ENCODE results near the gene OTOA.
"Not testable (repeated sequence)": the region's sequence is repeated elsewhere in the genome, so short reads cannot be mapped to it uniquely, and the experiment has no call there.

Gene OTOA

DNA sequence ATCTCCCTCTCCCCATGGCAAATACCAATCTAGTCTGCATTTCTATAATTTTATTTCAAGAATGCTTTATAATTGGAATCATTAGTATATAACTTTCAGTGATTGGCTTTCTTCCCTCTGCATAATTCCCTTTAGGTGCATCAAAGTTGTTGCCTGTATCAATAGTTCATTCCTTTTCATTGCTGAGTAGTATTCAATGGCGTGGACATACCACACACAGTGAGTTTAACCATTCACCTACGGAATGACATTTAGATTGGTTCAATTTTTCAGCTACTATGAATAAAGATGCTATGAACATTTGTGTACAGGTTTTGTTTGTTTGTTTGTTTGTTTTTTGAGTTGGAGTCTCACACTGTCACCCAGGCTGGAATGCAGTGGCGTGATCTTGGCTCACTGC is 9.7 kb downstream of the OTOA start:
- no peak for DNase-seq

DNA sequence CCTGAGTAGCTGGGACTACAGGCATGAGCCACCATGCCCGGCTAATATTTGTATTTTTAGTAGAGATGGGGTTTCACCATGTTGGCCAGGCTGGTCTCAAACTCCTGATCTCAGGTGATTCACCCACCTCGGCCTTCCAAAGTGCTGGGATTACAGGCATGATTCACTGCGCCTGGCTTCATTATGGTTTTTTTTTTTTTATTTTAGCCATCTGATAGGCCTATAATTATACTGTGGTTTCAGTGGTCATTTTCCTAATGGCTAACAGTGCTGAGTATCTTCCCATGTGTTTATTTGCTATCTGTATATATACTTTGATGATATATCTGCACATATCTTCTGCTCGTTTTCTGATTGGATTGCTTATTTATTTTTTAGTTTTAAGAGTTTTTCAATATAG is 10.7 kb downstream of the OTOA start:
- not testable (repeated sequence) for DNase-seq

DNA sequence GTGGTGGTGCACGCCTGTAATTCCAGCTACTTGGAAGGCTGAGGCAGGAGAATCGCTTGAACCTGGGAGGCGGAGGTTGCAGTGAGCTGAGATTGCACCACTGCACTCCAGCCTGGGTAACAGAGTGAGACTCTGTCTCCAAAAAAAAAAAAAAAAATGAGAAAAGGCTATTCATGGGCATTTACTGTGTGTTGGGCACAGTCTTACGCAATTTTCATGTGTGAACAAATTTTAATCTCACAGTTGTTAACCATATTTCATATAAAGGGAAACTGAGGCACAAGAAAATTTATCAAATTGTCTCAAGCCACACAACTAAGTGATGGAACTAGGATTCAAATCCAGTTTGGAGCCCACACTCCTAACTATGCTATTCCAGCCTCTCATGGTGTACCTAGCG is 16.9 kb downstream of the OTOA start:
- DNase-seq, result not testable (repeated sequence)

DNA sequence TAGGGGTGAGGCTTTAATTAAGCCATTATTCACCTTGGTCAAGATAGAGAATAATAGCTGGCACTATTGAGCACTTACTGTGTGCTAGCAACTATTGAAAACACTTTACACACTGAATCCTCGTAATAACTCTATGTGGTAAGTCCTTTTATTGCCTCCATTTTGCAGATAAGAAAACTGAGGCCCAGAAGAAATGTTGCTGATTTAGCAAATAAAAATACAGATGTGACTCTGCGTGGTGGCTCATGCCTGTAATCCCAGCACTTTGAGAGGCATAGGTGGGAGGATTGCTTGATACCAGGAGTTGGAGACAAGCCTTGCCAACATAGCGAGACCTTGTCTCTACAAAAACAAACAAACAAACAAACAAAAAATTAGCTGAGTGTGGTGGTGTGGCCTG is 19.4 kb downstream of the OTOA start:
- no peak for DNase-seq

DNA sequence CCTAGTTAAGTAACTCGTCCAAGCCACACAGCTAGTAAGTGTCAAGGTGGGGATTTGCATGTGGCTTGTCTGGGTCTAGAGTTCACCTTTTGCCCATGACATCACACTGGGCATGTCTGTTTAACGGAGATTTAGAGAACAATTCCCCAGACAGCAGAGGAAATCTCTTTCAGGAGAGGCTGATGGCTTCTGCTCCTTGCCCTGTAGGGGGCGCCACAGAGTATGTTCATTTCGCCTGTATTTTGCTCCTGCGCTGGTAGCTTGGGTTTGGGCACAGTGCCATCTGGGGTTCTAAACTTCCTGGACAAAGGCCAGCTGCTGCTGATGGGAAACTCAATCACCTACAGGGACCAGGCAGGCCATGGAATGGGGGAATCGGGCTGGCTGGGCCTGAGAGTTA is 20.4 kb downstream of the OTOA start:
- DNase-seq, result peak in 1 of 56 donors; percentile 26

DNA sequence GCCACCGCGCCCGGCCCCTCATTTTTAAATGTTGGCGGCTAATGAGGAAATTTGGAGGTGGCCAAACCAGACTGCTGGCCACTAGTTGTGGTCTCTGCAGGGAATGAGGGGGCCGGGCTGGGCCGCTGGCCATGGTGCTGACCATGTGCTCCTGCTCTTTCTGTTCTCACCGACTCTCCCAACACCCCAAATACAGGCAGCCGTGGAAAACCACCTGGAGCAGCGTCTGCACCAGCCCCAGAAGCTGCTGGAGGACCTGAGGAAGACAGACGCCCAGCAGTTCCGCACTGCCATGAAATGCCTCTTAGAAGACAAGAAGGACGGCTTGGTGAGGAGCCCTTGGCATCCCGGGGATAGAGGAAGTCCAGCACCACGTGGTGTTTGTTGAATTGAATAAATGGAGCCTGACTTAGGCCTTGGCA is 21.3 kb downstream of the OTOA start:
- DNase-seq, result no peak

DNA sequence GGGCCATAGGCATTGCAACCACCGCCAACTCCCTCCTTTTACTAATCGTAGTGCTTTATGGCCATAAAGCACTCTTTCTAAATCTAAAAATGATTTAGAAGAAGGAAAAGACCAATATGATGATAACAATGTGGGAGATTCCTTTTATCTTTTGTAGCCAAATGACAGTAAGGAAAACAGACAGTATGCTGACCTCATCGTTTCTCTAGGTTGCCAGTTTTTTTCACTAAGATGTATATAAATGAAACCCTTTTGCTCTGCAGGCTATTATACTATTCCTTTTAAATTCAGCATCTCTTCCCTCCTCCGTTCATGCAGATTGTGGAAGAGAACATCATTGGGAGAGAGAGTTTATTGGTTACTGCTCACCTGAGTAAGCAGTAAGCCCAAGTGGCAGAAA is 25.3 kb downstream of the OTOA start:
- no peak for DNase-seq

DNA sequence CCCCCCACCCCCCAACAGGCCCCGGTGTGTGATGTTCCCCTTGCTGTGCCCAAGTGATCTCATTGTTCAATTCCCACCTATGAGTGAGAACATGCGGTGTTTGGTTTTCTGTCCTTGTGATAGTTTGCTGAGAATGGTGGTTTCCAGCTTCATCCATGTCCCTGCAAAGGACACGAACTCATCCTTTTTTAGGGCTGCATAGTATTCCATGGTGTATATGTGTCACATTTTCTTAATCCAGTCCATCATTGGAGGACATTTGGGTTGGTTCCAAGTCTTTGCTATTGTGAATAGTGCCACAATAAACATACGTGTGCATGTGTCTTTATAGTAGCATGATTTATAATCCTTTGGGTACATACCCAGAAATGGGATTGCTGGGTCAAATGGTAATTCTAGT is 27.2 kb downstream of the OTOA start:
- DNase-seq, result not testable (repeated sequence)

DNA sequence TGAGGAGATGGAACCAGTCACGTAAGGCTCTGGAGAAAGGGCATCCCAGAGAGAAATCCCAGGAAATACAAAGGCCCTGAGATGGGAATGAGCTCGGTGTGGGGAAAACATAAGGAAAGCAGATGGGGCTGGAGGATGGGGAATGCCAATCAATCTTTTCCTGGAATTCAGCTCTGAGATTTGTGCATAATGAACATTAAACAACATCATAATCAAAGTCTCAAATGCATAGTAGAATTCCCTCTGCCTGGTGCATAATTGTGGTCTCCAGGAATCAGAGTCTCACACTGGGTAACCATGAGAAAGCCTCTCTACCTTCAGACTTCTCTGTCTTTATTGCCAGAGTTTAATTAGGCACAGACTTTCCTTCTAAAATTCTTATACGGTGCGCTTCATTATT is 30.8 kb downstream of the OTOA start:
- DNase-seq, result no peak

DNA sequence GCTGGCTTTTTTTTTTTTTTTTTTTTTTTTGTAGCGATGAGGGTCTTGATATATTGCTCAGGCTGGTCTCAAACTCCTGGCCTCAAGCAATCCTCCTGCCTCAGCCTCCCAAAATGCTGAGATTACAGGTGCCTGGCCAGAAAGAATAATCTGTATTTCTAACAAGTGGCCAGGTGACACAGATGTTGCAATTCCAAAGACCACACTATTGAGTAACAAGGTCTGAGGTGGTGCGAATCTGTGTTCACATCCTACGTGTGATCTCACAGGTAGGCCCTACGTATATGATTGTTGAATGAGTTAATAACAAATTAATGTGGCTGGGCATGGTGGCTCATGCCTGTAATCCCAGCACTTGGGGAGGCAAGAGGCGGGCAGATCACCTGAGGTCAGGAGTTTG is 33.3 kb downstream of the OTOA start:
- DNase-seq, result no peak

DNA sequence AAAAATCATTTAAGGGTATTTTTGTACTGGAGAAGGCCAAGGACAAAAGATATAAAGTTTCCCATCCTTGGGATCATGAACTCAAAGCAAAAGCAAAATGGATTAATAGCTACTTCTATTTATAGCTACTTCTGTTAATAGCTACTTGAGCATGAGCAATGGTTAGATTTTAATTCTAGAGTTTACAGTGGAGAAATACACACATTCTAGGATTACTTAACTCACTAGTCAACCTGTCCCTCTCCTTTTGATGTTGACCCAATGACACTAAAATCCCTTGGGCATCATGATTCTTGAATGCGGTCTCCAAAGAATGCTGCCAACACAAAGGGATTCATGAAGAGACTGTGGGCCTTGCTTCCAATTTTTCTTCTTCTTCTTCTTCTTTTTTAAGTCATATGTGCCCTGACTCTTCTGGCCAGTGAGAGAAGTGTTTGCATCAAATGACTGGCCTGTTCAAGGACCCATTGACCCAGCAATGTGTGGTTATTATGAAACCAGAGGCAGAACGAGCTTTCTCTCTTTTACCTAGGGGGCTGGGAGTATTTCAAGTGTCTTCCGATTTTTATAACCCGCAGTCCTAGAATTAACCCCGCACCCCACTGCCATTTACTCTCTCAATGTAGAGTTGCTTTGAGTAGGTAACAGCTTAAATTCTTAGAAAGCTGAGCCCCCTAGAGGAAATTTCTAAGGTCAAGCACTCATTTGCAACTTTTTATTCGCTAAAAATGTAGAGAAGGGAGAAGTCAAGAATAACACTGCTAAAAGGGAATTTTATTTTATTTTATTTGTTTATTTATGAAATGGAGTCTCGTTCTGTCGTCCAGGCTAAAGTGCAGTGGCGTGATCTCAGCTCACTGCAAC is 34.6 kb downstream of the OTOA start:
- DNase-seq, result no peak

DNA sequence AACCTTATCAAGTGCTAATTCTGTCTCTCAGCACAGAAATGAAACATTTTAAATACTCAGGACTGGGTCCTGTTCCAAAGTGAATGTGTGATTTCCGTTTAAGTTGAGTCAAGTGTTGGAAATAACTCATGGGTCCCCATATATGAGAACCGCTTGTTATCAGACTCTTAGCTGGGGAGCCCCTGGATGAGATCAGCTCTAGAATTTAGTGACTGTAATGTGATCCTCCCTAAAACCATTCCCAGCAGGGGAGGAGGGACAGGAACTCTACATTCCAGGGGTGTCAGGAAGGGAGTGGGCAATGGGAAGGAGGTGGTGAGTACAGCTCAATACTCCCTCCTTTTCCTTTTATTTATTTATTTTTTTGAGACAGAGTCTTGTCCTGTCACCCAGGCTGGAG is 37.5 kb downstream of the OTOA start:
- no peak for DNase-seq

DNA sequence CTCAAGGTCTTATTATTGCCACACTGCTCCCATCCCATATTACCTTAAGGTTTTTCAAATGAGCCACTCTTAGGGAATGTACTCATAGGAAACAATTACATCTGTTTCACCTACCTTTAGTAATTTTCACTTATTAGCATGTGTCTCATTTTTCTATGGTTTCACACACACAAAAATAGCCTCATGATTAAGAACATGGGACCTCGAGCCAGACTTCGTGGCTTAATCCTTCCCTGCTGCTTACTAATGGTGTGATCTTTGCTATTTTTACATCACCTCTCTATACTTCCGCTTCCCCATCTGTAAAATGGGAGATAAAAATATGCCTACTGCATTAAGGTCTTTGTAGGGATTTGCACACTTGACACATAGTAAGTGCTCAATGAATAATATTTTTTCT is 38.5 kb downstream of the OTOA start:
- no peak for DNase-seq

DNA sequence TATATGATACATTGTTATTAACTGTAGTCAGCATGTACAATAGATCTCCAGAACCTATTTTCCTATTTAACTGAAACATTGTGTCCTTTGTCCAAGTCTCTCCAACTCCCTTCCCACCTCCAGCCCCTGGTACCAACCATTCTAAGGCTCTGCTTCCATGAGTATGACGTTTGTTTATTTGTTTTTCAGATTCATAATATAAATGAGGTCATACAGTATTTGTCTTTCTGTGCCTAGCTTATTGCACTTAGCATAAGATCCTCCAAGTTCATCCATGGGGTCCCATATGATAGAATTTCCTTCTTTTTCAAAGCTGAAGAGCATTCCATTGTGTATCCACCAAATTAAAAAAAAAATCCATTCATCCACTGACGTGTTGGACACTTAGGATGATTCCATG is 39.4 kb downstream of the OTOA start:
- DNase-seq, result no peak

DNA sequence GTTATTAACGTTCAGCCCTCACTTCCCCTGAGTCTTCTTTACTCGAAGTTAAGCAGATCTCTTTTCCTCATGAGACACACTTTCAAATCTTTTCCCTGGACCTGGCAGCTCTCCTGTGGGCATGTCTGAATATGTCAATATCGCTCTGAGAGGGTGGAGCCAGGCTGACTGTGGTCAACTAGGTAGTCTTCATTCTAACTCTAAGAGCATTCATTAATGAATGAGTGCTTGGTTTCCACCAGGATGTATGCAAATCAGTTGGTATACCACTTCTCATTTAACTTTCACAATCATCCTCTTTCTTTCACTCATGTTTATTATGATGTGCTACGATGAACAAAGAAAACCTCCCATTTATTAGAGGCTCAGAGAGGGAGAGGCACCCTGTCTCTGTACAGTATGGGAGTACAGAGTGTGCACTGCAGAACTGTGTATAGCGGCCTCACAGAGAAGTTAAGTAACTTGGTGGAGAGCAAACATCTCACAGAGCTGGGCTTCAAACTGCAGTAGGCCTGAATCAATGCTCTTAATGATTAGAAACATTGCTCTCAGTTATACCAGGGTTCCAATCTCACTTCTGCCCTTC is 39.9 kb downstream of the OTOA start:
- no peak for DNase-seq

DNA sequence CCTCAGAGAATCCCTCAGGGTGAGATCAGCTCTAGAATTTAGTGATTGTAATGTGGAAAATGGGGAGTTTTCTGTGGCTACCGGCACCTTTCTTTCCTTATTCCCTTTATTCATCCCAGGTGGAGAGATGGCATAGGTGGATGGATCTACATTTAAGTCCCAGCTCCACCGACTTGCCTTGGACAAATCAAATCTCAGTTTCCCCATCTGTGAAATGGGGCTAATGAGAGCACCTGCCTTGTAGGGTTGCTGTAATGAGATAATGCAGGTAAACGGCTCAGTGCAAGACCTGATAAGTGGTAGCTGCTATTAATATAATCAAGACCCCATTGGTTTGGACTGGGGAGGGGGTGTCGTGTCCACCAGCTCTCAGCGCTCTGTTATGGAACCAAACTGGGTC is 40.5 kb downstream of the OTOA start:
- DNase-seq, result no peak

DNA sequence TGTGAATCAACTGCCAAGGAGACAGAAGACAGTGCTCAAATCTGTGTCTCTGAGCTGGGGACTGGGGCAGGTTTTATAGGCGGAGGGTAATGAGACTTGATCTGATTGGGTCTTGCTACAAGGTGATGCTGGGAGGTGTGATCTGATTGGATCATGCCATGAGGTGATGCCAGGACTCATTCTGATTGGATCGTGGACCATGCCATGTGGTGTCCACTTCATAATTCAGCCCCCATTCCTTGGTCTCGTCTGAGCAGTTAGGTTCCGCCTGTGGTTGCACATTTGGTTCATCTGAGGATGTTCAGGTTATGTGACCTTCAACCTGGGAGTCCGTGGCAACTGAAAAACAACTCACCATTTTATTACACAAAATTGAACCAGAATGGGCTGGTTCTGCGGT is 41.0 kb downstream of the OTOA start:
- DNase-seq, result no peak

DNA sequence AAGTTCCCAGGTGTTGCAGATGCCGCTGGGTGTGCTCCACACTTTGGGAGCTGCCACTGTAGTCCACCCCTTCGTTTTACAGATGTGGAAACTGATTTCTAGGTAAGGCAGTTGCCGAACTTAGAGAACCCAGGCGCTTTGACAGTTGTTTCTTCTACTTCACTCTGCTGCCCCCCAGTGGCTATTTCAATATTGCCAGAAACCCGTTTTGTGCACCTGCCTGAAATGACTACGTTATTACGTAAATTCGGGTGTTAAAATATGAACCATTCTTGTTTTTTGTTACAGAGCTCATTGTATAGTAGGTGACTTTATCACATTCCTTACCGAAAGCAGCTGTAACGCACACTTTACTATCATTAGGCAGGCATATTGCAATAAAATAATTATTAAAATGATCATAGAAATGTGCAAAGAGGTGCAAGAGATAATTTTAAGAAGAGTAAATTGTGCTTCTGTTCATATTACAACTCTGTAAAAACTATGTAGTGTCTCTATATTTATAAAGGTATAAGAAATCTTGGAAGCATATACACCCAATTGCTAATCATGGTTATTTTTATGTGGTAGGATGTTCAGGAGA is 44.9 kb downstream of the OTOA start:
- peak in 45 of 56 donors; percentile 0 to 85 (median 27) for DNase-seq

DNA sequence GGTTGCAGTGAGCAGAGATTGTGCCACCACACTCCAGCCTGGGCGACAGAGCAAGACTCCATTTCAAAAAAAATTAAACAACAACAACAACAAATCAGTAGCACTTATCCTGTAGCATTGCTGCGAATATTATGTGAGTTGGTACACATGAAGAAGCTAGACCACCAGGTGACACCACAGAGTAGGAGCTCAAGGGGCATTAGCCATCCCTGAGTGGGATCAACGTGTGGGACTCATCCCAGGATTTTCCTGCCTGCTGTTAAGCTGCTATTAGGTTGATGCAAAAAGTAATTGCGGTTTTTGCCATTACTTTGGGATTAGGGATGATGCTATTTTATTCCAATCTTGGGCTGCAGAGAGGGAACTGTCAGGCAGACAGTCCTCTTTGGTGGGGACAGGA is 47.2 kb downstream of the OTOA start:
- no peak for DNase-seq

DNA sequence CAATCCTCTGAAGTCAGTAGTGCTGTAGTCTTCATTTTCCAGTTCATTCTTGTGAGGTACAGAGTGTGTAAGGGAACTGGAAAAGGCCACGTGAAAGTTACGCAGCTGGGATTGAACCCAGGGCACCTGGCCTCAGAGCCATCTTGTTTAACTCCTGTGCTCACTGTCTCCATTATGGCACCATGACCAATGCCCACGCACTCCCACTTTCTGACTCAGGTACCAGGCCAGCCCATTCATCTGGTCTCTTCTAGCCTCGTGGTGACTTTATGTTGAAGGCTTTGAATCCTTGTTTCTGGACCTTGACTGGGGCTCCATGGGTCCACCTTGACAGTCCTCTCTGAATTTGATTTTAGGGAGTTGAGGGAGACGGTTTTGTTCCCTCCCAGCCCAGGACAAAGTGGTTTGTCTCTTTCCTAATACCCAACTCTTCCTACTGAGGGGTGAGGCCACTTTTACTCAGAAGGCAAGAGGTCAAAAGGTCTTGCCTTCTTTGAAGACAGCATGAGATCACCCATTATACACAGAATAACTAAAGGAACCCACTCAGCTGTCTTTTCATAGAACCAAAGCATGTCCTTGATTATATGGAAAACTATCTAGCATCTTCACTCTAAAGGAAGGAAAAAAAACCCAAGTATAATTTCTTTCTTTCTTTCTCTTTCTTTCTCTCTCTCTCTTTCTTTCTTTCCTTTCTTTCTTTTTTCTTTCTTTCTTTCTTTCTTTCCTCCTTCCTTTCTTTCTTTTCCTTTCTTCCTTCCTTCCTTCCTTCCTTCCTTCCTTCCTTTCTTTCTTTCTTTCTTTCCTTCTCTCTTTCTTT is 50.0 kb downstream of the OTOA start:
- DNase-seq, result no peak

DNA sequence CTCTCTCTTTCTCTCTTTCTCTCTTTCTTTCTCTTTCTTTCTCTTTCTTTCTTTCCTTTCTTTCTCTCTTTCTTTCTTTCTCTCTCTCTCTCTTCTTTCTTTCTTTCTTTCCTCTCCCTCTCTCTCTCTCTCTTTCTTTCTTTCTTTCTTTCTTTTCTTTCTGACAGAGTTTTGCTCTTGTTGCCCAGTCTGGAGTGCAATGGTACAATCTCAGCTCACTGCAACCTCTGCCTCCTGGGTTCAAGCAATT is 50.5 kb downstream of the OTOA start:
- not testable (repeated sequence) for DNase-seq

DNA sequence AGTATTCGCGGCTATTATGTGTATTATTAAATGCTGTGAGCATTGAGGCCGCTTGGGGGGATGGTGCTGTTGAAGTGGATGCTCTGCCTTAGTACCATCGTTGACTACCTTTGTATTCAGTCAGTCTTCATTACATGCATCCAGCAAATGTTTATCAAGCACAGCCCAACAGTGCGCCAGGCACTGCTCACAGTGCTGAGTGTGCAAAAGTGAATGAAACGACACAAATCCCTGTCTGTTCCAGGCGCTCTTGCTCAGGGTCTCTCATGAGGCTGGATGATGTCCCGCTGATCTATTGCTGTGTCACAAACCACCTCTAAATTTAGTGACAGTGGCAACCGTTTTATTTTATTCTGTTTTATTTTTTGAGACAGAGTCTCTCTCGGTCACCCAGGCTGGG is 53.8 kb downstream of the OTOA start:
- DNase-seq, result no peak

All from amygdala (tissue), 56 donors.